Smooth muscle cell (in vitro differentiated cells): Measurements from ENCODE around the gene PMM1. TPM values are rescaled to one million over a fixed set of nuclear protein-coding genes. Genes with fewer than 3 reads are reported as not detected.
"Not testable (repeated sequence)": the region's sequence is repeated elsewhere in the genome, so short reads cannot be mapped to it uniquely, and the experiment has no call there.

Source experiments
- DNase-seq: peaks from one replicate; lab custom pipeline; 2025; ENCODE audit not compliant: unreplicated experiment; lab: John Stamatoyannopoulos, UW
- H2AFZ ChIP-seq: fragments of 200-600 bp; sonication (generic); 2 replicates; pipeline ENCODE4 v1.6.0; 2016; ENCODE audit warnings: antibody characterized with exemption, low read depth, mild to moderate bottlenecking
- H3F3A ChIP-seq: fragments of 200-600 bp; sonication (generic); 2 replicates; pipeline ENCODE4 v1.6.0; 2017; ENCODE audit warnings: antibody characterized with exemption, low read depth
- H3K27ac ChIP-seq: fragments of 200-600 bp; sonication (generic); 2 replicates; pipeline ENCODE4 v1.5.1; 2016; ENCODE audit warnings: low read depth, mild to moderate bottlenecking
- H3K27me3 ChIP-seq: fragments of 200-600 bp; sonication (generic); 2 replicates; pipeline ENCODE4 v1.6.1; 2016; ENCODE audit warnings: low read depth, mild to moderate bottlenecking
- H3K36me3 ChIP-seq: fragments of 200-600 bp; sonication (generic); 2 replicates; pipeline ENCODE4 v1.5.1; 2016; ENCODE audit warnings: low read depth
- H3K4me1 ChIP-seq: fragments of 200-600 bp; sonication (generic); 2 replicates; pipeline ENCODE4 v1.5.1; 2016; ENCODE audit warnings: low read depth
- H3K4me2 ChIP-seq: fragments of 200-600 bp; sonication (generic); 2 replicates; pipeline ENCODE4 v1.6.0; 2016; ENCODE audit warnings: mild to moderate bottlenecking
- H3K4me3 ChIP-seq: fragments of 200-600 bp; sonication (generic); 2 replicates; pipeline ENCODE4 v1.5.1; 2016; ENCODE audit warnings: mild to moderate bottlenecking
- H3K79me2 ChIP-seq: fragments of 200-600 bp; sonication (generic); 2 replicates; pipeline ENCODE4 v1.6.0; 2016; ENCODE audit warnings: low read depth, mild to moderate bottlenecking
- H3K9ac ChIP-seq: fragments of 200-600 bp; sonication (generic); 2 replicates; pipeline ENCODE4 v1.6.0; 2016; ENCODE audit warnings: low read depth
- H3K9me3 ChIP-seq: fragments of 200-600 bp; sonication (generic); replicated peaks from 2 replicates; pipeline ENCODE4 v1.5.1; 2016; ENCODE audit warnings: low read depth
- H4K20me1 ChIP-seq: fragments of 200-600 bp; sonication (generic); 2 replicates; pipeline ENCODE4 v1.6.0; 2016; ENCODE audit warnings: low read depth
- CTCF ChIP-seq: fragments of 200-600 bp; sonication (generic); IDR thresholded peaks from 2 replicates; pipeline ENCODE4 v1.5.1; 2017; ENCODE audit warnings: borderline replicate concordance, mild to moderate bottlenecking, antibody characterized with exemption; ENCODE audit not compliant: insufficient read depth, poor library complexity, severe bottlenecking
- WGBS: methylation state at CpG from one replicate; pipeline ENCODE4 v1.1.7; 2016; ENCODE audit warnings: low lambda C conversion rate; 5-methylcytosine and 5-hydroxymethylcytosine counted together
- polyA plus RNA-seq: library from polyadenylated mRNA; unstranded; fragments of >200 nt; fragmentation: Nextera tagmentation; extraction: Ambion mirVana; gene quantifications from 2 replicates; pipeline ENCODE4 v1.2.1, GENCODE V29; 2016
- total RNA-seq: library from RNA; depleted of rRNA; stranded (reverse); fragments of >200 nt; gene quantifications from 2 replicates; pipeline ENCODE4 v1.2.3, GENCODE V29; 2014

The PMM1 gene
- total and polyA plus RNA-seq, 2 experiments from 2014 or later: 19.5 to 71.9 TPM

- Histone ChIP-seq H3K4me1 (no peaks in the 10 kb centered on the region), H3K27me3 (no peaks in the 10 kb centered on the region), H4K20me1 (peaks cover 45% of the 10 kb centered on the region), H3K79me2 (peaks cover 17% of the 10 kb centered on the region), H3K4me3 (no peak overlapping the region), H3F3A (no peaks in the 10 kb centered on the region), H3K9me3 (no peaks in the 10 kb centered on the region), H3K27ac (no peak overlapping the region), H2AFZ (no peak overlapping the region), H3K36me3 (peaks cover 13% of the 10 kb centered on the region), H3K9ac (no peak overlapping the region), H3K4me2 (no peak overlapping the region)
- no peak for DNase-seq
- TF ChIP-seq CTCF: no peak
- WGBS: 97% methylated on average over 7 of the region's 7 CpGs
These were observed 46.8 kb upstream of the PMM1 start for GRCh38 chr22:41636467-41636866.

GRCh38 chr22:41634610-41635009 lies 45.0 kb upstream of the PMM1 start:
- H3K36me3 ChIP-seq: not testable (repeated sequence)

GRCh38 chr22:41631615-41632014 lies 42.0 kb upstream of the PMM1 start:
- H3K9me3 ChIP-seq, H3K4me1 ChIP-seq, H2AFZ ChIP-seq, H3K27ac ChIP-seq, H3K9ac ChIP-seq, H3F3A ChIP-seq, H3K4me2 ChIP-seq, DNase-seq, H3K27me3 ChIP-seq, H3K4me3 ChIP-seq: not testable (repeated sequence)
- peaks cover 62% of the 10 kb centered on the region for H4K20me1 ChIP-seq
- WGBS: 96% methylated on average over 11 of the region's 23 CpGs
- H3K36me3 ChIP-seq: peaks cover 25% of the 10 kb centered on the region
- H3K79me2 ChIP-seq: peaks cover 28% of the 10 kb centered on the region

More at GRCh38 chr22:41634610-41635009, 45.0 kb upstream of the PMM1 start:
- H2AFZ ChIP-seq, H3K27me3 ChIP-seq, DNase-seq, H3K9ac ChIP-seq, H3K4me3 ChIP-seq, H3K4me1 ChIP-seq, H3K27ac ChIP-seq, H3K79me2 ChIP-seq, H3K9me3 ChIP-seq, H3F3A ChIP-seq, H3K4me2 ChIP-seq: not testable (repeated sequence)
- 93% methylated on average over 7 of the region's 8 CpGs for WGBS
- peaks cover 42% of the 10 kb centered on the region for H4K20me1 ChIP-seq

GRCh38 chr22:41631115-41631514 lies 41.5 kb upstream of the PMM1 start:
- H3K4me3 ChIP-seq, H3K9ac ChIP-seq, H2AFZ ChIP-seq, DNase-seq, H3K4me2 ChIP-seq, H3F3A ChIP-seq, H3K9me3 ChIP-seq, H3K27me3 ChIP-seq, H3K4me1 ChIP-seq, H3K27ac ChIP-seq: not testable (repeated sequence)
- H3K36me3 ChIP-seq: peaks cover 22% of the 10 kb centered on the region
- H3K79me2 ChIP-seq: peaks cover 31% of the 10 kb centered on the region
- peaks cover 65% of the 10 kb centered on the region for H4K20me1 ChIP-seq
- WGBS: 100% methylated on average over 11 of the region's 28 CpGs

GRCh38 chr22:41625577-41625976 lies 35.9 kb upstream of the PMM1 start:
- H3K4me1 ChIP-seq: peaks cover 6% of the 10 kb centered on the region
- peaks cover 57% of the 10 kb centered on the region for H4K20me1 ChIP-seq
- no peaks in the 10 kb centered on the region for H3K9me3 ChIP-seq
- 98% methylated on average over 7 of the region's 7 CpGs for WGBS
- no peak overlapping the region for H3K9ac ChIP-seq
- no peak for TF ChIP-seq CTCF
- no peaks in the 10 kb centered on the region for H3K27me3 ChIP-seq
- H3K4me3 ChIP-seq: no peak overlapping the region
- no peak overlapping the region for H3K4me2 ChIP-seq
- H3K27ac ChIP-seq: no peak overlapping the region
- H2AFZ ChIP-seq: no peak overlapping the region
- H3K79me2 ChIP-seq: peaks cover 68% of the 10 kb centered on the region
- H3K36me3 ChIP-seq: peaks cover 15% of the 10 kb centered on the region
- no peaks in the 10 kb centered on the region for H3F3A ChIP-seq
- DNase-seq: no peak
